Mesenchymal stem cell (in vitro differentiated cells and primary cell): Measurements from ENCODE around the gene GTPBP10.

Source experiments
- DNase-seq: peaks from one replicate; pipeline ENCODE4 v3.0.0-alpha.2; 2013
- H2AFZ ChIP-seq: one replicate; pipeline ENCODE4 v1.6.1; 2013; ENCODE audit warnings: low read depth, mild to moderate bottlenecking, control low read depth, inconsistent platforms, low read length, moderate library complexity
- H2AK5ac ChIP-seq: 2 replicates; pipeline ENCODE4 v1.6.1; 2013; ENCODE audit warnings: low read length, moderate library complexity, mild to moderate bottlenecking, inconsistent platforms; ENCODE audit not compliant: severe bottlenecking
- H2BK120ac ChIP-seq: one replicate; pipeline ENCODE4 v1.6.1; 2013; ENCODE audit warnings: low read depth, mild to moderate bottlenecking, inconsistent platforms, low read length, moderate library complexity
- H2BK12ac ChIP-seq, 2 experiments: one replicate each; pipeline ENCODE4 v1.6.1; 2013; ENCODE audit warnings: inconsistent platforms in 2 of 2, low read length in 2 of 2, mild to moderate bottlenecking in 2 of 2, moderate library complexity in 2 of 2, control low read depth in 1 of 2
- H2BK15ac ChIP-seq: one replicate; pipeline ENCODE4 v1.6.1; 2013; ENCODE audit warnings: mild to moderate bottlenecking, low read depth, inconsistent platforms; ENCODE audit not compliant: poor library complexity, severe bottlenecking
- H2BK5ac ChIP-seq: 2 replicates; pipeline ENCODE4 v1.6.1; 2013; ENCODE audit warnings: low read depth, mild to moderate bottlenecking, low read length, control low read depth, inconsistent platforms; ENCODE audit not compliant: poor library complexity, severe bottlenecking
- H3K14ac ChIP-seq, 2 experiments: one replicate each; pipeline ENCODE4 v1.6.1; 2013; ENCODE audit warnings: inconsistent platforms in 2 of 2, low read length in 2 of 2, control low read depth in 1 of 2, mild to moderate bottlenecking in 1 of 2, moderate library complexity in 1 of 2
- H3K18ac ChIP-seq, 2 experiments: one replicate each; pipeline ENCODE4 v1.6.1; 2013; ENCODE audit warnings: inconsistent platforms in 2 of 2, low read length in 2 of 2, control low read depth in 1 of 2, low read depth in 1 of 2, mild to moderate bottlenecking in 1 of 2
- H3K23ac ChIP-seq, 2 experiments: one replicate each; pipeline ENCODE4 v1.6.1; 2013; ENCODE audit warnings: inconsistent platforms in 2 of 2, low read length in 2 of 2, mild to moderate bottlenecking in 2 of 2, moderate library complexity in 2 of 2, control low read depth in 1 of 2
- H3K27ac ChIP-seq: 2 replicates; pipeline ENCODE4 v1.5.1; 2013; ENCODE audit warnings: mild to moderate bottlenecking, moderate library complexity, low read length, control low read depth, inconsistent platforms; ENCODE audit not compliant: poor library complexity, severe bottlenecking
- H3K27me3 ChIP-seq, 2 experiments: 2 replicates each; pipeline versions ENCODE4 v1.6.1 to v1.7.0; 2013; ENCODE audit warnings: low read length in 2 of 2, mild to moderate bottlenecking in 2 of 2, moderate library complexity in 2 of 2, control low read depth in 1 of 2, inconsistent platforms in 1 of 2; ENCODE audit not compliant: control insufficient read depth in 1 of 2, insufficient read depth in 1 of 2
- H3K36me3 ChIP-seq, 2 experiments: 2 replicates each; pipeline versions ENCODE4 v1.6.1 to v1.7.0; 2013; ENCODE audit warnings: low read length in 2 of 2, control low read depth in 1 of 2, inconsistent platforms in 1 of 2, low read depth in 1 of 2, mild to moderate bottlenecking in 1 of 2; ENCODE audit not compliant: insufficient read depth in 2 of 2, control insufficient read depth in 1 of 2
- H3K4ac ChIP-seq, 2 experiments: one replicate each; pipeline ENCODE4 v1.6.1; 2013; ENCODE audit warnings: inconsistent platforms in 2 of 2, low read length in 2 of 2, mild to moderate bottlenecking in 2 of 2, moderate library complexity in 2 of 2, control low read depth in 1 of 2, low read depth in 1 of 2
- H3K4me1 ChIP-seq: 2 replicates; pipeline ENCODE4 v1.6.1; 2013; ENCODE audit warnings: low read depth, low read length, control low read depth; ENCODE audit not compliant: control insufficient read depth, insufficient read depth
- H3K4me2 ChIP-seq: 2 replicates; pipeline ENCODE4 v1.6.1; 2013; ENCODE audit warnings: low read length, mild to moderate bottlenecking, inconsistent platforms; ENCODE audit not compliant: poor library complexity, severe bottlenecking
- H3K4me3 ChIP-seq, 2 experiments: 2 replicates each; pipeline versions ENCODE4 v1.5.1 to v1.7.0; 2013; ENCODE audit warnings: low read length in 2 of 2, mild to moderate bottlenecking in 2 of 2, control low read depth in 1 of 2, low read depth in 1 of 2; ENCODE audit not compliant: insufficient read depth in 1 of 2
- H3K79me1 ChIP-seq: replicated peaks from 2 replicates; pipeline ENCODE4 v1.6.1; 2013; ENCODE audit warnings: mild to moderate bottlenecking, control low read depth, low read length, inconsistent platforms; ENCODE audit not compliant: poor library complexity, severe bottlenecking
- H3K9ac ChIP-seq: 2 replicates; pipeline ENCODE4 v1.7.0; 2013; ENCODE audit warnings: mild to moderate bottlenecking, low read length, moderate library complexity
- H3K9me3 ChIP-seq: 2 replicates; pipeline ENCODE4 v1.7.0; 2013; ENCODE audit warnings: mild to moderate bottlenecking, low read length; ENCODE audit not compliant: control insufficient read depth
- H4K8ac ChIP-seq: one replicate; pipeline ENCODE4 v1.6.1; 2013; ENCODE audit warnings: inconsistent platforms, mild to moderate bottlenecking, low read length, moderate library complexity
- H4K91ac ChIP-seq: one replicate; pipeline ENCODE4 v1.6.1; 2013; ENCODE audit warnings: mild to moderate bottlenecking, low read length, inconsistent platforms
- WGBS: methylation state at CpG from one replicate; pipeline ENCODE4 v1.1.7; 2013; ENCODE audit warnings: mixed read lengths; 5-methylcytosine and 5-hydroxymethylcytosine counted together

Gene GTPBP10

GRCh38 chr7:90384433-90384832, 37.9 kb downstream of the GTPBP10 start:
- no peak for DNase-seq
- H3K4me1 ChIP-seq: no peaks in the 10 kb centered on the region
- no peaks in the 10 kb centered on the region for H3K27me3 ChIP-seq
- no peak overlapping the region for H2BK12ac ChIP-seq
- H3K14ac ChIP-seq: no peak overlapping the region
- no peak overlapping the region for H2AFZ ChIP-seq
- H3K9ac ChIP-seq: peak overlapping the region; percentile 71
- H2AK5ac ChIP-seq: no peak overlapping the region
- peaks cover 20% of the 10 kb centered on the region for H3K9me3 ChIP-seq
- no peak overlapping the region for H3K18ac ChIP-seq
- no peak overlapping the region for H2BK15ac ChIP-seq
- H4K91ac ChIP-seq: no peak overlapping the region
- no peak overlapping the region for H2BK120ac ChIP-seq
- no peak overlapping the region for H3K4ac ChIP-seq
- H2BK5ac ChIP-seq: no peak overlapping the region
- H4K8ac ChIP-seq: no peak overlapping the region
- peaks cover 1% of the 10 kb centered on the region for H3K79me1 ChIP-seq
- no peak overlapping the region for H3K4me2 ChIP-seq
- H3K27ac ChIP-seq: peak overlapping the region; percentile 74
- H3K36me3 ChIP-seq: peaks cover 6 to 76% of the 10 kb centered on the region in 2 experiments
- no peak overlapping the region for H3K23ac ChIP-seq
- peak overlapping the region in 1 of 2 experiments; percentile 24 for H3K4me3 ChIP-seq

DNA sequence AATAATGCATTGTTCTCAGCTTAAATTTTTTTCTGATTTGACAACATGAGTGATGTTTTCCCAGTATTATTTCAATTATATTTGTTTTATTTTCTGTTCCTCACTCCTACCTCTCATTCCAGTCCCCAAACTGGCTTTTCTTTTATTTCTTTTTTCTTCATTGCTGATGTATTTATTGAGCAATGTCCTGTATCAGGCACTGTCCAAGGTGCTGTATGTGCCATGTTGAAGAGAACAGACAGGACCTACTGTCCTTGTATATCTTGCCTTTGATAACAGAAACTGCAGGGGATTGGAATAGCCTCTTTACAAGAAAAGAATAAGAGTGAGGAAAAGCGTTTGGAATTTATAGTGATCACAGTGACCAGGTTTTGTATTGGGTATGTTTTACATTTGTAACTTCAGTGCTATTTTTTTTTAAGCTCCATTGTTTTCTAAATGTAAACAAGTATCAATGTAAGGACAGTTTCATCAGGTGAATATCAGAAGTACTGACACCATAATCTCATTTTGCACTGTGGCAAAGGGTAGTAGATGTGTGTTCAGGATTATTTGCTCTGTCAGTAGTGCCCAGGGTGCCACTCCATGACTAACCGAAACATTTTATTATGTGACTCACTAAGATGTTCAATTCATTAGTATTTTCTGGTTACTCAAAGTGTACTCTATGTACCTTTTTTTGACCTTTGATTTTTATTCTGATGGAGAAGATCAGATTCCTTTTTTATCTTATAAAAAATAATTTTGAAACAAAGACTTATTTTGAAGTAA, 41.1 kb downstream of the GTPBP10 start:
- Histone ChIP-seq H2AK5ac (no peak overlapping the region), H2BK120ac (no peak overlapping the region), H3K4me1 (no peaks in the 10 kb centered on the region), H2BK5ac (no peak overlapping the region), H3K9me3 (no peaks in the 10 kb centered on the region), H4K91ac (no peak overlapping the region), H2BK15ac (no peak overlapping the region), H3K4me2 (no peak overlapping the region), H3K14ac (no peak overlapping the region), H3K23ac (no peak overlapping the region), H3K27ac (no peak overlapping the region), H2AFZ (no peak overlapping the region), H3K79me1 (peaks cover 1% of the 10 kb centered on the region), H3K4ac (no peak overlapping the region), H2BK12ac (no peak overlapping the region), H3K27me3 (no peaks in the 10 kb centered on the region), H3K4me3 (no peak overlapping the region), H3K18ac (no peak overlapping the region), H3K36me3 (peaks cover 4 to 44% of the 10 kb centered on the region in 2 experiments), H4K8ac (no peak overlapping the region), H3K9ac (no peak overlapping the region)
- 100% methylated on average over 1 of the region's 2 CpGs for WGBS
- DNase-seq: no peak

DNA sequence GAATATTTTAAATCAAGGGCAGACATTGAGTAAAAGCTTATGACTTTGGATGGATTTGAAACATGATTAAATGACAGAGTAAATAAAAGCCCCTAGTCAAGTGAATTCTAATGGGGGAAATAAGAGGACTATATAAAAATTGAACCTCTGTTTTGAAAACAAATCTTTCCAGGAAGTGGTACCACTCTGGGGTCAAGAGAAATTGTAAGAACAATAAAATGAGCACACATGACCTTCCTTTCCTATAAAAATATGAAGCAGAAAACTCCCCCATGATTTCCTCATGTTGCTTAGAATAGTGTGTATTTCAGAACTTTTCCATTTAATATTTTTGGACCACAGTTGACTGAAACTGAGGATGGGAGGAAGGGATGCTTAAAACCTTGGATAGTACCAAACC, 44.4 kb downstream of the GTPBP10 start:
- Histone ChIP-seq H2AFZ (no peak overlapping the region), H3K4me3 (no peak overlapping the region), H3K4ac (no peak overlapping the region), H3K36me3 (peaks cover 0 to 20% of the 10 kb centered on the region in 2 experiments), H3K4me1 (no peaks in the 10 kb centered on the region), H3K14ac (no peak overlapping the region), H2BK5ac (no peak overlapping the region), H3K4me2 (no peak overlapping the region), H3K27me3 (no peaks in the 10 kb centered on the region), H3K27ac (no peak overlapping the region), H4K91ac (no peak overlapping the region), H3K9me3 (no peaks in the 10 kb centered on the region), H2AK5ac (no peak overlapping the region), H3K9ac (no peak overlapping the region), H2BK120ac (no peak overlapping the region), H3K18ac (no peak overlapping the region), H2BK15ac (no peak overlapping the region), H3K79me1 (no peaks in the 10 kb centered on the region), H4K8ac (no peak overlapping the region), H2BK12ac (no peak overlapping the region), H3K23ac (no peak overlapping the region)
- DNase-seq: no peak

DNA sequence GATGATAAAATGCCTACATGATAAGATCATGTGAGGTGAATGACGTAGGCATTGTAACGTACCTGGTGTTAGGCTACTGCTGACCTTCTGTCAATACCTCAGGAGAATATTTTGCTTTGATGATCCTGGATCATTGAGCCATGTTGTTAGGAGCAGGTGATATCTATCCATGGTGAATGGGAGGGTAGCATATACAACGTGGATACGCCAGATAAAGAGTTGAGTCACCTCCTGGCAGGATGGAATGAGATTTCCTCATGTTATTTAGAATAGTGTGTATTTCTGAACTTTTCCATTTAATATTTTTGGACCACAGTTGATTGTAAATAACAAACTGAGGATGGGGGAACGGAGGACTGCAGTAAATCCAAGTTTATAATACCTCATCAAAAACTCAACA, 45.0 kb downstream of the GTPBP10 start:
- H3K36me3 ChIP-seq: peaks cover 0 to 14% of the 10 kb centered on the region in 2 experiments
- no peak overlapping the region for H3K18ac ChIP-seq
- H2AK5ac ChIP-seq: no peak overlapping the region
- no peaks in the 10 kb centered on the region for H3K27me3 ChIP-seq
- no peak overlapping the region for H3K14ac ChIP-seq
- no peak for DNase-seq
- no peak overlapping the region for H2BK5ac ChIP-seq
- H2BK120ac ChIP-seq: no peak overlapping the region
- no peaks in the 10 kb centered on the region for H3K79me1 ChIP-seq
- H2BK15ac ChIP-seq: no peak overlapping the region
- H3K23ac ChIP-seq: no peak overlapping the region
- no peak overlapping the region for H3K27ac ChIP-seq
- no peak overlapping the region for H3K9ac ChIP-seq
- WGBS: 96% methylated on average over 4 of the region's 5 CpGs
- H4K8ac ChIP-seq: no peak overlapping the region
- H3K4ac ChIP-seq: no peak overlapping the region
- no peak overlapping the region for H3K4me3 ChIP-seq
- no peak overlapping the region for H2BK12ac ChIP-seq
- H3K4me2 ChIP-seq: no peak overlapping the region
- no peak overlapping the region for H2AFZ ChIP-seq
- H3K4me1 ChIP-seq: no peaks in the 10 kb centered on the region
- no peak overlapping the region for H4K91ac ChIP-seq
- no peaks in the 10 kb centered on the region for H3K9me3 ChIP-seq
